ENCODE results near the gene ADSS1.

ADSS1 gene

DNA sequence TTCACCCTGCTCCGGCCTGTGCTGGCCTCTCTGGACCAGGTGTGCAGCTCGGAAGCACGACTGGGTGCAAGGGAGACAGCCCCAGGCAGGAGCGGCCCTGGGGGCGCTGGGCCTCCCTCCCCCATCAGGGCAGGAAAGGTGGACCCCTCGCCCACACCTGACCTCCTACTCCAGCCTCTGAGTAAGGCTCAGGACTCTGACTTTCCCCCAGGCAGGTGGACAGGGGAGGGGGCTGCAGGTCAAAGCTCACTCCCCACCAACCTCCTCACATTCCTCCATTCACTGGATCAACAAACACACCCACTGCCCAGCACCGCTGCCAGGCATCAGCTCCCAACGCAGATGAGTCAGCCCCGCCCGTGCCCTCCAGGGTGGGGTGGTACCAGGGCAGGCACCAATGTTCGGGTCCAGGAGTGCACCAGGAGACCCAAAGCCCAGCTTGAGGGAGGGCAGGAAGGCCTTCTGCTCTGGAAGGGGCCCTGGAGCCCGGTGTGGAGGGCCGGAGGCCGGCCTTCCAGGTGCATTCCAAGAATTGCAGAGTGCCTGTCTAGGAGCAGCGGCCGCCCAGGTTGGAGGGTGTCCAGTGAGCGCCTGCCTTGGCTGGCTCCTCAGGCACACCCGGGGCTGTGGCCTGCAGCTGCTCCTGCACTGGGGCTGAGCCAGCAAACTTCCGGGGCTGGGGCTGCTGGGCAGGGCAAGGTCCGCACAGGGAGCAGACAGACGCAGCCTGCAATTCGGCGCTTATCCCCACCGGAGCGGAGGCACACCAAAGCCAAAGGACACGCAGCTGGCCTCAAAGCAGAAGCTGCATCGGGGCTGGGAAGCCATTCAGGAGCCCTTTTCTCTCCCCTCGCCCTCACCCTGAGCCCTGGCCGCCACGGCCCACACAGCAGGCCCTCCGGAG is 36.2 kb upstream of the ADSS1 start:
- no peak for DNase-seq

DNA sequence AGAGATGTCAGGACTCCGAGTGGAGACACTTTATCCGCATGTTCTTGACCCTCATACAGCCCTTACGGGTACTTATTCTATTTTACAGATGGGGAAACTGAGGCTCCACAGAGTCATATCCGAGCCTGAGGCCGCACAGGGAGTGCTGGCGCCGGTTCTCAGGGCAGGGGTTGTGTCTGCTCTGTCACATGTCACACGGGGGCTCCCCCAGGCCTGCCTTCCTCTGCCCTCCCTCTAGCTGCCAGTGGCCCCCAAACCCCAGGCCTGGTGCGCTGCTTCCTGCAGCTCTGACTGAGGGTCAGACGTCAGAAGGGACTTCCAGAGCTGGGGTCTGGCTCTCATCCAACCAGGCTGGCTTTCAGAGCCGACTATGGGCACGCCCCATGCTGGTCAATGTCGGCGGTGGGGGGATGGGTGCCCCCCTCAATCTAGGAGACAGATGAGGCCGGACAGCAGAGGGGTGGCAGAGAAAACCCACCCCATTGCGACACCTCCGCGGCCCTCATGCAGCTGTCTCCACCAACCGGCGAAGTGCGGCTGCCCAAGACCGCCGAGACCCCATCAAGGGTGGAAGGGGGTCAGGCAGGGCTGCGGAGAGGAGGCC is 35.4 kb upstream of the ADSS1 start:
- no peak for DNase-seq

DNA sequence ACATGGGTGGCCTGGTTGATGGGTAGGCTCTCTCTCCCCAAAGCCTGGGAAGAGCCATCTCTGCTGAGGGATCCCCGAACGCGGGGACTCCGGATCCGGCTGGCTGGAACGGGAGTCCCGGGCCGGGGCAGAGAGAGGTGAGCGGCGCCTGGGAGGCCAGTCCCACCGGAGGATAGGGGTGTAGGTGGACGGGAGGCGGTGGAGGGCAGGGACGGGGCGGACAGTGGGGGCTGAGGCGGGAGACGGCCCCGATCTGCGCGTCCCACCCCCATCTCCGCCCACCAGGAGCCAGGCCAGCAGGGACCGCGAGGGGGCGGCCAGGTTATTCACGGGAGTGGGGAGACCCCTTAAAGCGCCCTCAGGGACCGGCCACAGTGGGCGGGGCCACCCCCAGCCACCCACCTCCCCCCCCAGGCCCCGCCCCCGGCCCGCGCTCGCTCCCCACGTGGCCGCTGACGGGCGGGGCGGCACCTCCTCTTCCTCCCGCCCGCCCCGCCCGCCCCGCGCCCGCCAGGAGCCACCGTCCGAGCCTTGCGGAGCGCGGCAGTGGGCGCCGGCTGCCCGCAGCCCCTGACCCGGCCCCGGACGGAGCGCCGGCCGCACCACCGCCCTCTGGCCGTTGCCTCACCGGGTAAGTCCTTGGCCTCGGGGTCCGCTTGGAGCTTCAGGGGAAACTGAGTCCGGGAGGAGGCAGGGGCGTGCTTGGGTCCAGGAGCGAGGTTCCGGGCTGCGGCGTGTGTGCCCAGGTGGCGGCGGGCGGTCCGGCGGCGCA is 34.7 kb upstream of the ADSS1 start, which contains the start of gene INF2:
Gene INF2, plus strand, starts transcription at position 510 of the 772 bp plus-strand sequence. CDS start 11,748 bp downstream, outside the sequence.
- DNase-seq = no peak

DNA sequence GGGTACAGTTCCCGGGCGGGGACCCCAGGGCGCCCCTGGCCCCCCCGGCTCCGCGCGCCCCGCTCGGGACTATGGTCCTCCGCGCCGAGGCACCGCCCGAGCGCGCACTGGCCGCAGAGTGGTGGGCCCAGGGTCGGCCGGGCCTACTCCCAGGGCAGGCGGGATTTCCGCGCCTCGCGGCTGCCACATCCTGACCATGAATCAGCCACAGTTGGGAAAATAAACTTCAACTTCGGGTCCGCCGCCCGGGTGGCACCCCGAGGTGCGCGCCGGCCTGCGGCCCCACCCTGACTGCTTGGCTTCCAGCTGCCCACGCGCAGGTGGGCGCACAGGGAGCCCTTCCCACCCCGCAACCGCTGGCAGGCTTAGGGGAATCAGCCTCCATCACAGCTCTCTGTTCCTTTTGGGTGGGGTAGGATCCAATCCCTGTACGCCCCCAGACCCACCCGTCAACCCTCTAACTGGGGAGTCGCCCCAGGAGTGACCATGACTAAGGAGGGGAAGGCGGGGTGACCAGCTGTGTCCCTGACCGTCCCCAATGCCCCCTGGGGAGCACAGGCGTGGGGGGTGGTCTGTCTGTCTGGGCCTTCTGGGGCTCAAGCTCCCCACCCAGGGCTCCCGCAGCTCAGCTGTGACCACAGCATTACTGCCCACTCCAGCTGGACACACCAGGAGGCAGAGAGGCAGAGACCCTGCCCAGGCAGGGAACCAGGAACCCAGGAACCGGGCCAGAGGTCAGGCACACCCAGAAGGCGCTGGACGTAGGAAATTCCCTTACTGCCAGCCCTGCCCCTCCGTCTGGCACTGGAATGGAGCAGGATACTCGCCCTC is 33.9 kb upstream of the ADSS1 start:
- DNase-seq = no peak

DNA sequence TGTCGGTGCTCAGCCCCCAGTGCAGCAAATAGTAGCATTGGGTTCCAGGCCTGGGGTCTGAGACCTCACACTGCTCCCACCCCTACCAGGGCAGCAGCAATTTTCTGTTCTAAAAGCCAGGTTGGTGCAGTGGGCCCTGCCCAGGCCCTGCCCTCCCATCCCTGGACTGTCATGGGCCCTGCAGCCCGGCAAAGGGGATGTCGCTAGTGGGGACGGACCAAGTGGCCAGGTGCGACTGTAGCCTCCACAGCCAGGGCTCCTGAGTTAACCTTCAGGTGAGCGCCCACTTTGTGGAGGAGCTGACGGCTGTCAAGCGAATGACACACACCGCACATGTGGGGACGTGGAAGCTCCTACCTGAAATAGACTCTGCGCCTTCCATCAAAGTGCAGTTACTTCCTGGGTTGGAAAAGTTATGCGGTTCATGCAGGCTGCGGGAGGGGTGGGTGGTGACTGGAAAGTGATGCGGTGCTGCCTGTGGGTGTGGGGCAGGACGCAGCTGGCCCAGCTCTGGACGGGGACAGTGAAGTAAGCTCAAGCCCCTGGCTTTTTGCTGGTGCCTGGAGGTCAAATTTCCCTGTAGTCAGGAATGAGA is 33.1 kb upstream of the ADSS1 start:
- DNase-seq = no peak

DNA sequence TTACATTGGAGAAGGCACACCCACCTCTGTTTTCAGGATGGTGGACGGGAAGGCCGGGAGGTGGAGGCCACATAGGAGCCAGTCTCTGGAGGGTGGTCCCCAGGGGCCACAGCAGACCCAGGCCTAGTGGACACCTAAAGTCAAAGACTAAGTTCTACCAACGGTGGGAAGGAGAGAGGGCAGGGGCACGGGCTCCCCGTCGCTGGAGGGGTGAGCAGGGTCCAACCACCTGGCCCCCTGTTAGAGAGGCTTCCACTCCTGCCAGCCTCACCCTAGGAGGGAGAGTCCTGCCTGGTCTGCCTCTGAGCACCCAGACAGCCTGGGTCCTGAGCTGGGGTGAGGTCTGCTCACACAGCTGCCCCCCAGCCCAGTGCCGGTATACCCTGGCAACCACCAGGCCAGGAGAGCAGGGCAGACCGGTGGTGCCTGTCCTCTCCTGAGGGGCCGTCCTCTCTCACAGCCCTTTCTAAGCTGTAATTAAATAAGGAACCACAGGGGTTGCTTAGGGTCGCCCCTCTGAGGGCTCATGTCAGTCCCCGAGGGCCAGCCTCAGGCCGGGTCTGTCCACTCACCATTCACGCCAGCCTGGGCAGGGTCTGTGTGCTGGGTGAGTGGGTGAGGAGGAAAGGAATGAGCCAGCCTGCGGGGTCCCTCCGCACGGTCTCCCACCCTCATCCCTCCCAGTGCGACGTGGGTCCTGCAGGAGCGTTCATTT is 32.3 kb upstream of the ADSS1 start:
- DNase-seq = no peak

DNA sequence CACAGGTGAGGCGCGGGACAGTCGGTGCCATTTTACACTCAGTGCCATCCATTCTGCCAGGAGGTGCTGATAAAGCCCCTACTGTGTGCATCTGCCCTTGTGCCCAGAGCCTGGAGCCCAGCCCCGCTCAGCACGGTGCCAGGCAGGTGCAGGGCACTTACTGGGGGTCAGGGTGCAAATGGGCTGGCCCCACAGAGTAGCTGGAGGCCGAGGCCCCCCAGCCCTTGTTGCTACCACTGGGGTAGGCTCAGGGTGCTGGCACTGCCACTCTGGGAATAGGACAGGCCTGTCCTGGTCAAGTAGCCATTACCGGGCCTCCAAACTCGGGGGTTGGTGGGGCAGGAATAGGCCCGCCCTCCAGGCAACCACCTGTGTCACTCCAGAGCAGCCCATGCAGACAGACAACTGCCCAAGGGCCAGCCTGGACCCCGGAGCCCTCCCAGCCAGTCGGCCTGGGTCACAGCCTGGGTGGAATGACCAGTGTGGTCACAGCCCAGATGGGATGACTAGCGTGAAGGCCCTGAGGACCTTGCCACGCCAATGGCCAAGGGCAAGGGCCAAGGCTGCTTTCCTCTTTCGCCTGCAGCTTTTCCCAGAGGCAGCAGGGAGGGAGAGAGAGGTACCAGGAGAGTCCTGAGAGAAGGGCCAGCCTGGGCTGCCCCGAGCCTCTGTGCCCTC is 31.6 kb upstream of the ADSS1 start:
- no peak for DNase-seq

DNA sequence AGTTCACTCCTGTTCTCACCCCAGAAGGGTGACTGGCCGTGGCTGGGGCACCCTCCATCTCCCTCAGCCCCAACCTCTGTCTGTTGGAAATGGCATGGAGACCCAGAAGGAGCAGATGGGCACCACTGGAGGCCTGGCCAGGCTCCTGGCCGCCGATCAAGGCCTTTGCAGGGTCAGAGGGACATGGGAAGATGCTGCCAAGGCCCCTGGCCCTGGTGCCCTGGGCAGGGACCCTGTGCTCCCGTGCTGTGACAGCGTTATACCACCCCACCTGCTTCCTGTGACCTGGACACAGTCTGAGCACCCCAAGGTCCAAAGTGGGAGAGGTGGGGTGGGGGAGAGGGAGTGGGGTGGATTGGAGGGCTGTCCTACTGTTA is 31.1 kb upstream of the ADSS1 start:
- no peak for DNase-seq

DNA sequence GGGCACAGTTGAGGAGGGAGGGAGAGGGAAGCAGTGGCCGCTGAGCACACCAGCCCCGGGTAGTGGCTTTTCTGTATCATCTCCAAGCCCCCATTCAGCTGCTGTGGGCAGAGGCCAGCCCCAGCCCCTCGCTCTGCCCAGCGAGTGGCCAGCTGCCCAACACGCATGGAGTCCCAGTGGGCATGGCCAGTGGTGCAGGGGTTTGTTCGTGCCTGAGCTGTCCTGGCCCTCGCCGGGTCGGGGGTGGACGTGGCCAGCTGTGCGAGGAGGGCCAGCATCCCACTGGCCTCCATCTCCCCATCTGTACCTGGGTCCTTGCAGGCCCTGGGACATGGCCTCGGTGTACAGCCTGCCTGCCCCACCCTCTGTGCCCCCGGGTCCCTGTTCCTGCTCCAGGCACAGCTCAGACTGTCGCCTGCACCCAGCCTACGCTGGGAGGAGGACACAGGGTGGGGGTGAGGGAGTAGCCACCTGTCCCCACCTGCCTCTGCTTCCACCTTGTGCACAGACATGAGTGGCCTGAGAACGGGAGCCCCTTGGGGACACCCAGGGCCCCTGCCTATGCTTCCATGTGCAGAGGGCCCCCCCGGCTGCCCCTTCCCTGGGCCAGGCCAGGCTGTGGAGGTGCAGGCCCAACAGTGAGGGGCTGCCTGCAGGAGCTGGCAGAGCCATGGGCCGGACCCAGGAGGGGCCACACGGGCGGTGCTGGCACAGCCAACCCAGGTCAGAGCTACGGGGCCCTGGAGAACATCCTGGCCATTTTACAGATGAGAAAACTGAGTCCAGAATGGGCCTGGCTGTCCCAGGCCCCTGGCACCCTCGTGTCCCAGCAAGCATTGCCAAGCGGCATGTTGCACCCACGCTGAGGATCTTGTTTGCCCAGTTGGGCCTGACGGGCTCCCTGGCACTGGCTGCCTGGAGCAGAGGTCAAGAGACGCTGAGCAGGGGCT is 30.3 kb upstream of the ADSS1 start:
- DNase-seq = no peak

DNA sequence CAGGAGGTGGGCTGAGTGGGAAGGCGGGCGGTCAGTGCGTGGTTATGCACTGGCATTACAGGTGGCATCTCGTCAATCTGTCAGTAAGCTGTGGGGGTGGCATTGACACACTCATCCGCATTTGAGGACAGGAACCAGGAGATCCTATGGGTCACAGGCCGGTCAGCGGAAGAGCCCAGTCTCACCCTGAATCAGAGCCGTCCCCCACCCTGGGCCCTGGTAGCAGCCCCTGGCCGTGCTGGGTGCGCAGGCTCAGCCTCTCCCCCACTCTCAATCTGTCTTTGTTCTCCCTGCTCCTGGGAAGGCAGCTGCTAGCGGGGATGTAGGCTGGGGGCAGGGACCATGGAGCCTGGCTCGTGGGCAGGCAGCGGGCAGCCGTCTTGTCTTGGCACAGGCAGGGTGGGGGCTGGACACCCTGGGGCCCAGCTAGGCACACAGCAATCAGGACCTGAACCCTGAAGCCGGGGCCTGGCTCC is 29.5 kb upstream of the ADSS1 start:
- DNase-seq = no peak

DNA sequence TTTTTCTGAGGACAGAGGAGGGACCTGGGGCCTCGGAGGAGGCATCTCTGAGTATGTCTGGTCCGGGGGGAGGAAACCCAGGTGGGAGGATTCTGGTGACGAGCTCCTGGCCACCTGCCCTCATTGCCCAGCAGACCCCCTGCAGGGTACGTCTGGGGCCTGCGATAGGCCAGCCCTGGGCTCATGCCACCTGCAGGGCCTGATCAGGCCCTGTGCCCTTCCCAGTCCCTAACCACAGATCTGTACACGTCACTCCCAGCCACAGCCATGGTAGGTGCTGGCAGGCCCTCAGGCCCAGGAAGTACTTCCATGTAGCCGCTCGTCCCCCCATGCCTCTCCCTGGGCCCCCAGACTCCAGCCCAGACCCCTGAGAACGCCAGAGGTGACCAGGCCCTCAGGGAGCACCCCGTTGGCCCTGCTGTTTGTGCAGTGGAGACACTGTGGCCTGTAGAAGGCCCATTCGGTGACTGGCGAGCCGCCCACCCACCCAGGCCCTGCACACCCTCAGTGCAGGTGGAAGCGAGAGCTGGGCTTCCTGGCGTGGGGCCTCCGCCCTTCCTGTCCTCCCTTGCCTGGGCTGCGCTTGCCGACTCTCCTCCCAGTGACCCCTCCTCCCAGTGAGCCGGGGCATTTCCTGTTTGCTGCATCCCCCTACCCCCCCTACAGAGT is 28.9 kb upstream of the ADSS1 start:
- DNase-seq = no peak

DNA sequence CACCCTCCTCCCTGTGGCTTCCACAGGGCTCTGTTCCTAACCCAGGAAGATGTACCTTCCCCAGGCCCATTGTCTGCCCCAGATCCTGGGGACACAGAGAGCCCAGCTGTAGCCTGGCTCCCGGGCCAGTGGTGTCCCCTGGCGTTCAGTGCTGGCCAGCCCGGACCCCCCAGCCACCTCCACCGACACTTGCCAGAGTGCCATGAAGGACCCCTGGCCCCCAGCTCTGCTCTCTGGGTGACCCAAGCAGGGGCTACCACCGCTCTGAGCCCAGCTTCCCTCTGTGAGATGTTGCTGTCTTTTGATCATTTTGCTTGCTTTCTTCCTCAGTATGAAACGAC is 28.4 kb upstream of the ADSS1 start:
- no peak for DNase-seq

DNA sequence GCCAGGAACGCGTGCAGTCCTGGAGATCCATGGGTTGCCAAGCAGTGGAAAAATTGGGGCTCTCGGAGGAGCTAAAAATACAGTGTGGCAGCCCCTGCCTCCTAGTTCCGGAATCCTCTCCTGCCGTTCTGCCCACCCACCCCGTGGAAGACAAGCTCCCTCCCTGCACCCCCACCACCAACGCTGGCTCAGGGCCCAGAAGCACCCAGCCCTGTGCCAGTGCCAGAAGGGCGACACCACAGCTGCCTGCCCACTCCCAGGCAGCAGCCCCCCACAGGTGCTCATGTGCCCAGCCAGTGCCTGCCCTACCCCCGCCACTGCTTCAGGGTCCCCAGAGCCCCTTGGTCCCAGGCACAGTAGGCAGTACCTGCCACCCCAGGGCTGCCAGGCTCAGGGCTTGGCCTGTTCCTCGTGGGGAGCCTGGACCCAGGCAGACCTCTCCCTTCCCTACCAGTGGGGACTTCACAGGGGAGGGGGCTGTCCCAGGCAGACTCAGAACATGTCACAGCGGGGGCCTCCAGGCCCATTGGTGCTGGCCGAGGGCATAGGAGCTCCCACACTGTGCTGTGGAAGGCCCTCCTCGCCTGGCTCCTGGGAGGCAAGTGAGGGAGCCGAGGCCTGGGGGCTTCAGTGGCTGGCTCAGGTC is 27.2 kb upstream of the ADSS1 start:
- no peak for DNase-seq

DNA sequence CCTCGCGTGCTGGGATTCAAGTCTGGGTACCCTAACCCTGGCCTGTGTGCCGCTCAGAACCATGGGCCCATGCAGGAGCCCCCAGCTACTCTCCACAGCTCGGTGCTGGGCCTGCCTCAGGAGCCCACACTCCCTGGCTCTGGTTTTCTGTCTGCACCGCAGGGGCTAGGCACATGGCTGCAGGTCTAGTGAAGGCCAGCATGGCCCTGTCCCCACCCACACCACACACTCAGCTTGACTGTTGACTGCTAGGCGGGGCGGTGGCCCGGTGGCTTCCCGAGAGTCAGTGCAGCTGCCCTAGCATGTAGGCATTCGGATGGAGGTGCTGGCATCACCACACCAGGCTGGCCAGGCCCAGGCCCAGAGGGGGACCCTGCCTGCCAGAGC is 26.7 kb upstream of the ADSS1 start:
- no peak for DNase-seq

DNA sequence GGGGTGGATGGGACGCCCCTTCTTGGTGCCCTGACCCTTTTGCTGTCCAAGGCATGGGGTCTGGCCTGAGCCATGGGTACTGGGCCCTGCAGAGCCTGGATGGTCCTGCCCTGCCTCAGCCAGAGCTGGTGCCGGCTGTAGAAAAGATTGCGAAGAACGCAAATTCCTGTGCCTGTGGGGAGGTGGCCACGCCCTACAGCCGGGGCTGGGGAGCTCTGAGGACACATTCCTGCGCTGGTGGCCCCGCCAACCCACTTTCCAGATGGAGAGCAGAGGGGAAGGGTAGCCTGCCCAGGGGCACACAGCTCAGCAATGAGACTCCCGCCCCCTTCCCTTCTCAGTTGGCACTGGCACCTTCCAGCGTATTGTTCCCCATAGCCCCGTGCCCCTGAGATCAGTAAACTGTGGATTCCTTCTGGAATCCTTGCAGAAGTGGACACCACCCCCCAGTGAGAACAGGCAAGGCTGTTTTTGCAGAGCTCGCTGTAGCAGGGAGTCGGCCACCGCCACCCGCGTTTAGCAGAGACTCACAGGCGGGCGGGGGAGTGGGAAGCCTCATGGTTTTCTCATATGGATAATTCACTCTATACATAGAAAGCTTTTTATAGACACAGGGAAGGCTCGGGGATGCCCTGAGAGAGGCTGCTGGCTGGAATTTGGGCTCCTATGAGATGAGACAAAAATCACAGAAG is 26.0 kb upstream of the ADSS1 start:
- no peak for DNase-seq

DNA sequence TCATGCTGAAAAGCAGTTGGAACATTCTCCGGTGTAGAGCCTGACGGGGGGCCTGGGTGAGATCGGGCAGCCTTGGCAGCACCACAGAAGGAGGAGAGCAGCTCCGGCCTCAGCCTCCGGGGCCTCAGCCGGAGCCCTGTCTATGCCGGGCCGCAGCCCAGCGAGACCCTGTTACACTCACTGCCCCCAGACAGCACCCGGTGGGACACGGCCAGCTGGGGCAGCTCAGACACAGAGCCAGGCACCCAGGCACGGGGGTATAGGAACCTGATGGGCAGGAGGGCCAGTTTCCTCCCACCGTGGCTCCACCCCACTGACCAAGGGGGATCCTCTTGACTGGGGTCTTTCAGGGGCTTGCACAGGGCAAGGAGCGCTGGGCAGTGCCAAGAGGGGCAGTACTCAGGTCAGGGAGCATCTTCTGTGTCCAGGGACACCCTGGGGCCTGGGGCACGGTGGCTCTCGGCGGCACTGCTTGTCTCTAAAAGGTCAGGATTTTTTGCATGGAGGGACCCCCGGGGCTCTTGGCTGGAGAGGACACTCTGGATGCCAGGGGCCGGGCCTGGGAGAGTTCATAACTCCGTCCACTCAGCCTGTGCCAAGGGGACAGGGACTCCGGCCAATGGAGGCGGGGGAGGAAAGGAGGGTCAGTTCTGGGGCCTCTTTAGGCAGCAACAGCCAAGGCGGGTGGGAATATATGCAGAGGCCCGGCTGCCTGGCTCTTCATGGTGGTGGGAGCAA is 25.2 kb upstream of the ADSS1 start:
- no peak for DNase-seq

DNA sequence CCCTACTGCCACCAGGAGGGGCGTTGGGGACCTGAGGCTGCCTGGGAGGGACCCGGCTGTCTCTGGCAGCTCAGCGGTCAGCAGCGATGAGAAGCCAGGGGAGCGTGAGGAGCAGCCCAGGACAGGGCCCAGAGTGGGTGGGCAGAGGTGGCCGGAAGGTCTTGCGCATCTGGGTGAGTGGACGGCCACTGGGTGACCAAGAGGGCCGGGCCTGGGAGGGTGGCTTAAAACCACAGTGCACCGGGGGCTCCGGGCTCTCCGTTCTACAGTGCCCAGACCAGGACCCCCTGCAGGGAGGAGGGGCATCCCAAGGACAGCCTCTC is 24.6 kb upstream of the ADSS1 start:
- DNase-seq = no peak

DNA sequence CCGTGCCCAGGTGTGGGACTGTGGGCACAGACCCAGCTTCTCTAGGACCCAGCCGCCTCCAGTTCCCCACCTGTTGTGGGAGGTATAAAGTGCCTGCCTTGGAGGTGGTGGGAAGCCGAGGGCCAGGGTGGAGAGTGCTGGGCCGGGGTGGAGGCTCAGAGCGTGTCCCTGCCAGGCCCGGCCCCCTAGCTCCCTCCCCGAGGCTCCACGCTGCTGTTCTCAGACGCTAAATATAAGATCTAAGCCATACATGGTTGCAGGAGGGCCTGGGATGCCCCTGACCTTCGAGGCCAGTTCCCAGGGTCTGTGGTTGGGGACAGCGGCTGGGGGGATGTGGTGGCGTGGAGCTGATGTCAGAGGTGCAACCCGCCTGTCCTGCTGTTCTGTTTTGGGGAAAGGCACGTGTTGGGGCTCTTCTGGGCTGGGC is 23.8 kb upstream of the ADSS1 start:
- no peak for DNase-seq

All from activated CD8-positive, alpha-beta memory T cell treated with anti-CD3 and anti-CD28 coated beads, Interleukin-2, amount 50 U/mL, for 48 hours (primary cell).